Mononuclear cell (primary cell): ENCODE data around the gene GLT1D1. TPM values are rescaled to one million over a fixed set of nuclear protein-coding genes. Genes with fewer than 3 reads are reported as not detected.

ENCODE experiments used
- H3K27me3 ChIP-seq: 2 replicates; pipeline ENCODE4 v1.6.0; 2011; ENCODE audit warnings: low read length, control low read depth; ENCODE audit not compliant: insufficient read depth
- H3K4me1 ChIP-seq: 2 replicates; pipeline ENCODE4 v1.5.1; 2011; ENCODE audit warnings: mild to moderate bottlenecking, low read length, control low read depth; ENCODE audit not compliant: insufficient read depth
- H3K4me3 ChIP-seq: 2 replicates; pipeline ENCODE4 v1.5.1; 2011; ENCODE audit warnings: mild to moderate bottlenecking, low read length, moderate library complexity
- H3K9me3 ChIP-seq: 2 replicates; pipeline ENCODE4 v1.5.1; 2011; ENCODE audit warnings: low read depth, mild to moderate bottlenecking, control low read depth, low read length
- total RNA-seq: library from RNA; depleted of rRNA; stranded (reverse); fragments of >200 nt; gene quantifications from one replicate; pipeline ENCODE4 v1.2.3, GENCODE V29; 2012

GLT1D1 gene
- total RNA-seq, 1 donor = 9.8 TPM

- Histone ChIP-seq H3K4me1 (peaks cover 82% of the 10 kb centered on the region), H3K9me3 (no peaks in the 10 kb centered on the region), H3K4me3 (no peak overlapping the region), H3K27me3 (no peaks in the 10 kb centered on the region)
Observed at GRCh38 chr12:128817111-128818015, 35.9 kb upstream of the GLT1D1 start.

GRCh38 chr12:128818065-128819022, 34.9 kb upstream of the GLT1D1 start:
- no peak overlapping the region for H3K4me3 ChIP-seq
- no peaks in the 10 kb centered on the region for H3K9me3 ChIP-seq
- H3K27me3 ChIP-seq = no peaks in the 10 kb centered on the region
- H3K4me1 ChIP-seq = peaks cover 81% of the 10 kb centered on the region

GRCh38 chr12:128819293-128820144, 33.8 kb upstream of the GLT1D1 start:
- H3K9me3 ChIP-seq = no peaks in the 10 kb centered on the region
- peaks cover 84% of the 10 kb centered on the region for H3K4me1 ChIP-seq
- H3K27me3 ChIP-seq = no peaks in the 10 kb centered on the region
- H3K4me3 ChIP-seq = no peak overlapping the region

DNA sequence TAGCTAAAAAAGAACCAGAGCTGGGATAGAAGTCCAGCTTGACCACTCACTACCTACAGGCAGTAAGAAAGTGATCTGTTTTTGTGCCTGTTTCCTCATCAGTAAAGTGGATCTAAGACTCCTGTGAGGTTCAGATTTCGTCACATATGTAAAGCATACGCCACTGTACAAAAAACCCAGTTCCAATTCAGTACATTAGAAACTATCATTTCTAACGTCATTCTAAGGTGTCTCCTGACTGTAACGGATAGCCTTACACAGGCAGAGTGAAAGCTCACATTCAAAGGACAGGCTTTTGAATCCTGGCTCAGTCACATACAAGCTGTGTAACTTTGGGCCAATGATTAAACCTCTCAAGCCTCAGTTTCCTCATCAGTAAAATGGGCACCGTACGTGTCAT, 33.0 kb upstream of the GLT1D1 start:
- Histone ChIP-seq H3K4me1 (peaks cover 87% of the 10 kb centered on the region), H3K4me3 (no peak overlapping the region), H3K9me3 (no peaks in the 10 kb centered on the region), H3K27me3 (no peaks in the 10 kb centered on the region)

- H3K4me1 ChIP-seq = peaks cover 81% of the 10 kb centered on the region
Observed at GRCh38 chr12:128820723-128821432, 32.4 kb upstream of the GLT1D1 start.

GRCh38 chr12:128823216-128823915, 29.9 kb upstream of the GLT1D1 start:
- Histone ChIP-seq H3K4me3 (peak overlapping the region; percentile 58), H3K4me1 (peaks cover 65% of the 10 kb centered on the region)

More at GRCh38 chr12:128820723-128821432, 32.4 kb upstream of the GLT1D1 start:
- Histone ChIP-seq H3K4me3 (no peak overlapping the region), H3K27me3 (no peaks in the 10 kb centered on the region), H3K9me3 (no peaks in the 10 kb centered on the region)

DNA sequence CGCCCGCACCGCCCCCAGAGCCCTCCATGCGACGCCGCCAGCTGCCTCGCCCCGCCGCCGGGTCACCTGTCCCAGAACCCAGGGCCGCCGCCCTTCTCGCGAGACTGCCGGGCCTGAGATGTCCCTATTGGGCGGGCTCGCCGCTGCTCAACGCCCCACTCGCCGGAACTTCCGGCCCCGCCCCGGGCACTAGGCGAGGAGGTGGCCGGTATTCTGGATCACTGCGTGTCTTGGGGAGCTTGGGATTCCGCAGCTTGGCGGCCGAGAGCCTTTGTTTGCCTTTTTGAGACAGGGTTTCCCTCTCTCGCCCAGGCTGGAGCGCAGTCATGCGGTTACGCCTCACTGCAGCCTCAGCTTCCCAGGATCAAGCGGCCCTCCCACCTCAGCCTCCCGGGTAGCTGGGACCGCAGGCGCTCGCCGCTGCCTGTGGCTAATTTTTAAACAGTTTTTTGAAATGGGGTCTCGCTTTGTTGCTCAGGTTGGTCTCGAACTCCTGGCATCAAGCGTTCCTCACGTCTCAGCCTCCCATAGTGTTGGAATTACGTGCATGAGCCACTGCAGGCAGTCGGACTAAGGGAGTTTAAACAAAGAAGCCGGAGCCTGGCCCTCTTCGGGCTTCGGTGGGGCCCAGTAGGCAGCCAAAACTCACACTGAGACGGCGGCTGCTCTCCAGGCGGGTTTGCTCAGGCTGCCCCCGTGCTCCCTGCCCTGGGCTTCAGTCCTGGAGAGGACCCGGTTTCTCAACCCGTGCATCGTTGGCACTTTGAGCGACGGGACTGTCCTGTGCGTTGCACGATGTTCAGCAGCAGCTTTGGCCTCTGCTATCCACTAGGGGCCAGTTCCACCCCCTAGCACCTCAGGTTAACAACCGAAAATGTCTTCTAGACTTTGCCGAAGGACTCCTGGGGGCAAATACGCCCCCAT, 29.1 kb upstream of the GLT1D1 start, which contains the start of gene SLC15A4:
Gene SLC15A4, minus strand, starts transcription at position 43 of the 924 bp plus-strand sequence. Its CDS starts 15 bp downstream, at position 28.
- Histone ChIP-seq H3K27me3 (no peaks in the 10 kb centered on the region), H3K4me3 (peak within 1 kb of the TSS; percentile 58), H3K9me3 (no peaks in the 10 kb centered on the region), H3K4me1 (peaks cover 65% of the 10 kb centered on the region)

More at GRCh38 chr12:128823216-128823915, 29.9 kb upstream of the GLT1D1 start:
- Histone ChIP-seq H3K9me3 (no peaks in the 10 kb centered on the region), H3K27me3 (no peaks in the 10 kb centered on the region)

DNA sequence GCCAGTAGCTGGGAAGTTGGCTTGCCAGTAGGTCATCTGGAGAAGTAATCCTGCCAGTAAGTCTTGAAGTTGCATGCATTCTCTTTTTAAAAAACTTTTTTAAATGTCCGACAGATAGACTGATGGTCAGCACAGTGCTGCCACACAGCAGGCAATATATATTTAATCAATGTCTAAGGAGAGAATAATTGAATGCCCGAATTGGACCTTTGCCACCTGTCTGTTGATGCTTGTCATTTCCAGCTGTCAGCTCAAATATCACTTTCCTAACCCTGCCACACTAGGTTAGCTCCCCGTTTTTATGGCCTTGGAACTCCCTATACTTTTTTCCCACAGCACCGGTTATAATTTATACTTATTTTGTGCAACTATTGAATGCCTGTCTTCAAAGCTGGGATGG, 27.4 kb upstream of the GLT1D1 start:
- no peaks in the 10 kb centered on the region for H3K27me3 ChIP-seq
- no peak overlapping the region for H3K4me3 ChIP-seq
- peaks cover 64% of the 10 kb centered on the region for H3K4me1 ChIP-seq
- H3K9me3 ChIP-seq = no peaks in the 10 kb centered on the region

DNA sequence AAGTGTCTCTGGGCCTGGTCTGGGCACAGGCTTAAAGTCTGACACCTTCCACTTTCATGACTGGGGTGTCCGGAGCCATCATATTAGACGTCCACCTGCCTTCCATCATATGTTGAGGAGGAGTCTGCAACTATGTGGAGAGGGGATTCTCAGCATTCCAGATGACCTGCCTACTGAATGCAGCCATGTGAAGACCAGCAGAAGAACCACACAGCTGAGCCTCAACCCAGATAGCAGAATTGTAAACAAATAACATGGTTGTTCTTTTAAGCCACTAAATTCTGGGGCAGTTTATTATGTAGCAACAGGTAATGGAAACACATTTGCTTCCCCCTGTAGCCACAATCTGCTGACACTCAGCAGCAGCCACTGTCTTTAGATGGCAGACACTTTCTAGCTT, 25.6 kb upstream of the GLT1D1 start:
- Histone ChIP-seq H3K4me1 (peaks cover 57% of the 10 kb centered on the region), H3K27me3 (no peaks in the 10 kb centered on the region), H3K4me3 (no peak overlapping the region)

DNA sequence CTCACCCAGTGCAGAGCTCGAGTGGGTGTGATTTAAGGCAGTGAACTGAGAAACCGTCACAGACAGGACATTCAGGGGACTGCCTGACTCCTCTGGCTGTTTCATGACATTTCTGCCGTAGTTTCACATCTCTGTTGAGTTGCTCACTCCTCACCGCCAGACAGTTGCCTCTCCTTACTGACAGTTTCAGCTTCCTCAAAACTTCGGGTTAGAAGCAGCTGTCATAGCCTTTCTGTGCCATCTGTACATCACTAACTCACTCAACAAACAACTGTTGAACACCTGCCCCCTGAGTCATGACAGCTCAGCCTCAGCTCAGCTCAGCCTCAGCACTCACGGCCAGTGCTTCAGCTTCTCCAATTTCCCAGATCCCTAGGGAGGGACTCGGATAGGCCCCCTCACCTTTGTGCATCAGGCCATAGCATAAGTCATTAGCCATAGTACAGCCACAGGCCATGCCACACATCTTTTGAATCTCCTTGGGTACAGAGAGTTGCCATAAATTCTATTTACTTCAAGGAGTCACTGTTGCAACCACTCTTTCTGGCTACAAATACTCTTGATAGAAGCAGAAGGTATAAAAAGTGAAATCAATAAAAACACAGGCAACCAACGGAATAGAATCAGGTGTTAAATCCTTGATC, 23.3 kb upstream of the GLT1D1 start:
- Histone ChIP-seq H3K4me3 (no peak overlapping the region), H3K9me3 (no peaks in the 10 kb centered on the region), H3K27me3 (no peaks in the 10 kb centered on the region), H3K4me1 (peaks cover 42% of the 10 kb centered on the region)

More for the DNA sequence above, 25.6 kb upstream of the GLT1D1 start:
- H3K9me3 ChIP-seq = no peaks in the 10 kb centered on the region

DNA sequence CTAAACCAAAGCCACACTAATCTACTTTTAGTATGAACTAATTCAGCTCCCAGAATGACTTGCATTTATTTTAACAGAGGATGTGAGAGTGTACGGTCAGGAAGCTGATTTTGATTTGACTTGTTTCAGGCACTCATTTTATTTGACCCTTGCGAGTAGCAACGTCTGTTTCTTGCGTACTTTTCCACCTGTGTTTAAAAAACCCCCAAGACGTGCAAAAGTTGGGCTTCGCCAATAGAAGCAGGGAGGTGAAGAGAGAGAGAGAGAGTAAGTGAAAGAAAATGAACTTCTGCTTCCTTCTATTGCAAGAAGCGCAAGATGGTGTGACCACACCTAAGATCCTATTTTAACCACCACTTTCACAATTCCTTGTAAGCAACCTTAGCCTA, 22.8 kb upstream of the GLT1D1 start:
- no peaks in the 10 kb centered on the region for H3K27me3 ChIP-seq
- H3K4me1 ChIP-seq = peaks cover 42% of the 10 kb centered on the region
- H3K4me3 ChIP-seq = no peak overlapping the region
- H3K9me3 ChIP-seq = no peaks in the 10 kb centered on the region

DNA sequence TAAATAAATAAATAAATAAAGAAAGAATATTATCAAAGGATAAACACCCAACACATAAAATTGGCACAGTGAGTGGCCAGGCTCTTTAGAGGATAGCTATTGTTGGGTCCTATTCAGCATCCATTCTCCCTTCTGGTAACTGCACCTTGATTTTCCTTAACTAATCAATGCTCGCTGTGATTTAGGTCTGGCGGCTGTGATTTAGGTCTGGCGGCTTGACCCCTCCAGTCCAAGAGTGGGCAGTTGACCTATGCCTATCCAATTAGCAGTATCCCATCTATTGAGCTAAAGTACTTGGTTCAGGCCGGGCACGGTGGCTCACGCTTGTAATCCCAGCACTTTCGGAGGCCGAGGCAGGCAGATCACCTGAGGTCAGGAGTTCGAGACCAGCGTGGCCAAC, 19.9 kb upstream of the GLT1D1 start:
- Histone ChIP-seq H3K27me3 (no peaks in the 10 kb centered on the region), H3K4me1 (peaks cover 34% of the 10 kb centered on the region), H3K4me3 (no peak overlapping the region), H3K9me3 (no peaks in the 10 kb centered on the region)
